ENCODE data around the gene NECAP2.

DNA sequence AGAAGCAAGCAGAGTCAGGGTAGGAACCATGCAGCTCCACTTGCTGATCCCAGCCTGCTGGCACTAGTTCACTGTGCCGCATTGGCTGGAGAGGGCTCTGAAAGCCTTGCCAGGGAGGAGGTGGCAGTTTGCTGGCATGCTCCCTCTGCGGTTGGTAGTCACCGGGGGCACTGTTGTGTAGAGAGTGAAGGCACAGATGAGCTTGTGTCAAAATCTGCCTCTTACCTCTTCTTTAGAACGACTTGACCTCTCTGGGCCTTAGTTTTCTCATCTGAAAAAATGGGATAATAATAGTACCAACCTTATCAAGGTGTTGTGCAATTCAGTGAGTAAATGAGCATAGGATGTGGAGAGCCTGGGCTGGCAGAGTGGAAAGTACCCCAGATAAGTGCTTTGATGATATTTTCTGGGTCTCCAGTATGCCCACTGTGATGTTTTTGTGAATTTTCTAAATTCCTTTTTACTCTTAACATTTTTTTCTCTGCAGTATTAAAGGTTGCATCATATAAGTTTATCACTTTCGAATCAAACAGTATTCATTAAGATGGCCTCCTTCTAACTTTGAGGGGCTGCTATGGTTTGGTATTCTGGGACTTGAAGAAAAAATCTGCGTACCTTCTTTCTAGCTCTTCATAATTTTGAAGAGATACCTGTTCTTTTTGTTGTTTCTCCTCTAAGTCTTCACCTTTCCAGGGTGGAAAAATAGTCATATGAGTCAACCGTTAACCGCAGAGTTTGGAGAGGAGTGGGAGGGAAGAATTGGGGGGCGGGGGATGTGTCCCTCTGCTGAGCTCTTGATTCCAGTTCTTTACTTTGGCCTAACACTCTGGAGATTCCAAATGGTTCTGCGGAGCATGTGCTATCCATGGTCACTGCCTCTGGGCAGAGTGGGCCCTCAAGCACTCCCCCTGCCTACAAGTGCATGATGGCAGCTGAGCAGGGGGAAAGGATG is 46.7 kb upstream of the NECAP2 start:
- no peak for TF ChIP-seq SMC3 (IDR thresholded peaks at IDR 0.05)
- no peak for TF ChIP-seq HOXB13 (CRISPR knock-in tag; IDR thresholded peaks at IDR 0.05; ENCODE audit: low read depth)
- TF ChIP-seq HDAC2 (IDR thresholded peaks at IDR 0.05): no peak
- TF ChIP-seq EP300 (IDR thresholded peaks at IDR 0.05): no peak
- no peak for TF ChIP-seq FOXS1 (CRISPR knock-in tag; IDR thresholded peaks at IDR 0.05)
- TF ChIP-seq KDM5A (IDR thresholded peaks at IDR 0.05): no peak
- no peak for TF ChIP-seq CHD2 (IDR thresholded peaks at IDR 0.05; ENCODE audit: low read length, partially characterized antibody)

All from A549 (cell line).